Sciatic nerve (tissue), 2 donors: ENCODE results near the gene MRPS22. TPM values are rescaled to one million over a fixed set of nuclear protein-coding genes. Genes with fewer than 3 reads are reported as not detected.

Experiments used
- ATAC-seq: fragments of 200-7000 bp; cut with Tn5 transposase; one replicate; pipeline ENCODE4 v1.9.1; 2020; ENCODE audit warnings: mild to moderate bottlenecking, moderate library complexity
- DNase-seq: peaks from one replicate; pipeline ENCODE4 v3.0.0-alpha.2; 2020; ENCODE audit warnings: low spot score
- intact Hi-C: fragments of 100-400 bp; cut with DNase I; formaldehyde crosslinking; loops from one replicate; pipeline ENCODE4 v1.14.2; 2022
- total RNA-seq: library from RNA; stranded (reverse); fragmentation: NEBNext Ultra II Directional; extraction: Animal tissue kit (Norgen Biotek cat#: 25700); gene quantifications from one replicate; pipeline ENCODE4 v1.2.1, GENCODE V29; 2021
- donor health status: DM: no; HTN: no; CAD: no.
- donor health status: DM: no; HTN: no; CAD: no.

MRPS22 gene
- 27.6 TPM for total RNA-seq

DNA sequence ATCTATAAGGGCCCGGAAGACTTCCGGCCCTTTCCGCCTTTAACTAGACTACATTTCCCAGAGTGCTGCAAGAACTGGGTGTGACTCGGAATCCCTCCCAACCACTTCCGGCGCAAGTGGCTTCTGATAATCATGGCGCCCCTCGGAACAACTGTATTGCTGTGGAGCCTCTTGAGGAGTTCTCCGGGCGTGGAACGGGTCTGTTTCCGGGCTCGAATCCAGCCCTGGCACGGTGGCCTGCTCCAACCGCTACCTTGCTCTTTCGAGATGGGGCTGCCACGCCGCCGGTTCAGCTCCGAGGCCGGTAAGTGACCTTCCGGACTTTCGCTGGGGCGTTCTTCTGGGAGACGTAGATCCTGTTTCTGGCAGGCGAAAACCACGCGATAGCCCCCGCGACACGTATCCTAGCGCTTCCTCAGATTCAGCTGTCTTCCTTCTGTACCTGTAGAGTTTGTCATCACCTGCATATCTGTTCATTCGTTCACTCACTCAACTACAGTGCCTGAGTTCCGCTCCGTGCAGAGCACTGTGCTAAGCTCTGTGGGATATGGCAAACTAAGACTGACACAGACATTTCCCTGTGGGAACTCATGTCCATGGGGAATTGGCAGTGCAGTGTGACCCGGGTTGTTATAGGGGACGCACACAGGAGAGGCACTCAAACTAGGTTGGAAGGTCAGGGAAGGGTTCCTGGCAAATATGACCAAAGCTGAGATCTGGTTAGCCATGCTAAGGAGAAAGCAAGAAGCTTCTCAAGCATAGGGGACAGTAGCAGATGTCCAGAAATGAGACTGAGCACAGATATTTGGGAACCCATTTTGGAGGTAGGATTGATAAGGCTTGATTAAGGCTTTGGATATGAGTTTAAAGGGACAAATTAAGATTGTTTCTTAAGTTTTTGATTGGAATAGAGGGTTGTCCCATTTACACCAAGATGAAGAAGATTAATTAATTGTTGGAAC, at the start of gene MRPS22:
Gene MRPS22, plus strand, starts transcription at position 126 of the 962 bp plus-strand sequence. Its CDS starts 7 bp downstream, at position 133.
- DNase-seq, result peak; percentile 87
- intact Hi-C loops, result no loop called here
- peak; percentile 98 for ATAC-seq

DNA sequence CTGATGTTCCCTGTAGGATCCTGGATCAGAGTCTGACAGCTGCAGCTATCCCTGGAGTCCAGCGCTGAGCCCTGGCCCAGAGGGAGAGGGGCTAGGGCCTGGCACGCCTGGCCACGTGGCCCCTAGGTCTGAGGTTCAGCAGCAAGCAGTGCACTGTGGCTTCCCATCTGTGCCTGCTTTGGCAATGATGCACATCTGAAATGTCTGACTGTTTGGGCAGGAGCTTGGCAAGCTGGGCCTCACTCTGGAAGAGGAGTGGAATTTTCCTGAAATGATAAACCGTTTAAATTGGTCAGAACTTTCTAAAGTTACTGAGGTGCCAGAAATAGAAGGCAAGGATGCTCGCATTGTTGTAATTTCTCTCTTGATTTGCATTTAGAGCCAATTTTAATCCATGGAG, 48.8 kb upstream of the MRPS22 start:
- ATAC-seq (no peak), DNase-seq (no peak)
- intact Hi-C loops, result no loop called here

DNA sequence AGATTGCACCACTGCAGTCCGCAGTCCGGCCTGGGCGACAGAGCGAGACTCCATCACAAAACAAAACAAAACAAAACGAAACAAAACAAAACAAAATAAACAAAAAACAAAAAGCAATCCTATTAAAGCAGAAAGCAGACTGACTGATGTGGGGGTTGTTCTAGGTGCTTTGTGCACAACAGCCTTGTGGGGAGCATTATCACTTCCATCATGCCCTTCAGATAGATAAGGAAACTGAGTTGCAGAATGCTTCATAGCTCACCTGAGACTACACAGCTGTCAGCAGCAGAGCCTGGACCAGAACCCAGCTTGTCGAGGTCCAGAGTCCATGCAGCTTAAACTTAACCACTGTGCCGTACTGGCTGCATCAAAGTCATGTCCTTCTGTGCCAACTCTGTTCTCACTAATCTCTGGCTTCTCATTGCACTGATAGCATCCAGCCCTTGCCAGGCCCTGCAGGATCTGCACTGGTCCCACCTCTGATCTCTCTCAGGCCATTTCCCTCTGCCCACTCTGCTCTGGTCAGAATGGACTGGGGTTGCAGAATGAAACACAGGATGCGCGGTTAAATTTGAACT, 47.6 kb upstream of the MRPS22 start:
- DNase-seq, result no peak
- intact Hi-C loops, result no loop called here
- ATAC-seq, result no peak

DNA sequence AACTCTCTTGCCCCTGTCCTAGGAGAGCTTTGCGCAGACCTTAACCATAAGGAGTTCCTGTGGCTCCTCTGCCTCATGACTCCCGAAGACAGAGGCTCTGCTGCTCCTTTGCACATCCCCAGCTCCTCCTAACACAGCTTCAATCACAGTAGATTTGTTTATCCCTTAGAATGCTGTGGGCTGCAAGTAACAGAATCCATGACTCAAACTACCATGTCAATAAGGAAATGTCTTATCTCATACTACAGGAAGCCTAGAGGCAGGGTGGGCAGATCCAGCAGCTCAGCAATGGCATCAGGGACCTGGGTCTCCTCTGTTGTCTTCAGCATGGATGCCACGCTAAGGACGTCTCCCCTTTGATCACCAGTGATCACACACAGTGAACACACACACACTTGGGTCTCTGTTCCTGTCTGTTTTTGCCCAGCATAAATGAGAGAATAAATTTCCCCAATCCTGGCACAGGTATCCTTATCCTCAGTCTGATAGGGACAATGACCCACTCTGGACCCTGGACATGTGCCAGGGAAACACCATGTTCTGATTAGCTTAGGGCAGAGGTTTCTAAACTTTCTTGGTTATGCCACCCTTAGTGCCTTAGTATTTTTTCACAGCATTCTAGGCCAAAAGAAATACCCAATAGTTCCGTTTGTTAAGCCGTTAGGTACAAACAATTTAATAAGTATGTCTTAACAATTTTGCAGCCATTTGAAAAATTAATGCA, 46.1 kb upstream of the MRPS22 start:
- DNase-seq, result no peak
- intact Hi-C loops, result no loop called here
- ATAC-seq, result no peak

DNA sequence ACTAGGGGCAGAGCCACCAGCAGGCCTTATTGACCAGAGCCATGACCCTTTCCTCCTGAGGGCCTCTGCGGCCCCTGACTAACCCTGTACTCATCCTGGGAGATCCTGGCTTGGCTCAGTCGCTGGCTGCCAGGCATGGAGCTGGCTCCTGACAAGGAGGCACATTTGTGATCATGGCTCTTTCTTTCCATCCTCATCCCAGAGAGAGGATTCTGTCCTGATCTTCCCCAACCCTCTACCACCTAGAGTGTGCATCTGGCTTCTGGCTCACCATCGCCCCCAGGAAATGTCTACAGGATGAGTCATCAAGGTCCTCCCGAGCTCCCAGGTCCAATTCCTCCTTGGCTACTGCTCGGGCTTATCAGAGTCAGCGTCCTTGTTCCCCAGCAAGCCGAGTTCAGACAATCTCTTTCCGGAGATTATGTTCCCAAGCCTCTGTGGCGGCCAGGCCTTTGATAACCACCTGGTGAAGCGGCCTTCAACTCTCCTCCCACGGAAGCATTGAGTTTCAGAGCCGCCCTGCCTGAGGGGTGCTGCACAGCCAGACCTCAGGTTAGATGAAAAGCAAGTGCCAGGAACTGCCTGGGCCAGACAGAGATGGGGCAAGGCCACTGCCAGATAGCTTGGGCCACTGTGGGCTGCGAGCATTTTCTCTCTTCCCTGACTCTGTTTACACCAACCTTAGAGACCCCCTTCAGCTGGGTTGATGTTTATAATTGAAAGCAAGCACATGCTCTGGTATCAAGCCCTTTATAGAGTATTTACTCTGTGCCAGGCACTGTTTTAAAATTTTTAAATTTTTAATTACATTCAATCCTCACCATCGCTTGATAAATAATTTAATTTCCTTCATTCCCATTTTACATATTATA, 44.3 kb upstream of the MRPS22 start:
- no peak for DNase-seq
- ATAC-seq, result no peak
- intact Hi-C loops, result no loop called here

DNA sequence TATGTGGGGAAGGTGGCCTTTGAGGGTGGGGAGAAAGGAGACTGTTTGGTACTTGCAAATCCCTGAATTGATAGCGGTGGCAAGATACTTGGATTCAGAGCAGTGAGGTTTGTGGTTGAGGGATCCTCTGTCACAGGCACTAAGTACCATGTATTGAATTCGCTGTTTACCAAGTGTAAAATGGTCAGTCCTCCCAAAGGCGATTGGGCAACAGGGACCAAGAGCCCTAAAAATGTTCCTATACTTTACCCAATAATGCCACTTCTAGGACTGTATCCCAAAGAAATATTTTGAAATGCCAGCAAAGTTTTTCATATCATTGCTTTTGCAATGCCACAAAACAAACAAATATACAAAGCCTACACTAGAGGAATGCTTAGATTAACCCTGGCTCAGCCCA, 43.4 kb upstream of the MRPS22 start:
- DNase-seq (no peak), ATAC-seq (no peak)
- intact Hi-C loops, result no loop called here

DNA sequence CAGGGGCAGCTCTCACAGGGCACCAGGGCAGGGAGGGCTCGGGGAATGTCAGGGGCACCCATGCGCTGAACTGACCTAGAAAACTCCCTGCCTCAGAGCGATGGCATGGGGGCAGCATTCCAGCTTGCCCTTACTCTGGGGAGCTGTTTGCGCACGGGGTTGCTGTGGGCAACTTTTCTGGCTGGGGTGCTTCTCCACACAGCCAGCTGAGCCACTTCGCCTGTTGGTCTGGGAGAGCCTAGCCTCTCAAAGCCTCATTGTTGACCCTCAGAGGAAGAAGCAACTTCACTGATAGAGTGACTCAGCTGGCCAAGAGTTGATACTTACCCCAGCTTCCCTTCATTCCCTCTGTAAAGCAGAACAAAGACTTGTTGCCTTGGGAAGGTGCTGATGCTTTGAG, 42.6 kb upstream of the MRPS22 start:
- DNase-seq (no peak), ATAC-seq (no peak)
- intact Hi-C loops, result no loop called here

DNA sequence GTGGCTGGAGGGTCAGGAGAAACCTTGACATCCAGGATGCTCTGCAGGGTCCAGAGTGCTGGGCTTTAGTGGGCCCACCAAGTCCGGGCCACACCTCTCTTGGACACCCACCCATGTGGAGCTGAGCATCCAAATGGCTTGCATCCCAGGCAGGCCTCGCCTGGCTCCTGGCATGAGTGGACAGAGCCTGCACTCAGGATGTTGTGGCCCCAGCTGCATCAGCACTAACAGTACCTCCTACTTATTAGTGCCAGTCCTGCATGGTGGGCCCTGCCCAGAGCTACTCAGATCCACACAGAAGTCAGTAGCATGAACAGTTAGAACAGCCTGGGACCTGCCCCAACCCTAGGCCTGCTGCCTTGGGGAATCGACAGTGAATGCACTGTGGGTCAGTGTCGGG, 42.2 kb upstream of the MRPS22 start:
- DNase-seq (no peak), ATAC-seq (no peak)
- intact Hi-C loops, result no loop called here

DNA sequence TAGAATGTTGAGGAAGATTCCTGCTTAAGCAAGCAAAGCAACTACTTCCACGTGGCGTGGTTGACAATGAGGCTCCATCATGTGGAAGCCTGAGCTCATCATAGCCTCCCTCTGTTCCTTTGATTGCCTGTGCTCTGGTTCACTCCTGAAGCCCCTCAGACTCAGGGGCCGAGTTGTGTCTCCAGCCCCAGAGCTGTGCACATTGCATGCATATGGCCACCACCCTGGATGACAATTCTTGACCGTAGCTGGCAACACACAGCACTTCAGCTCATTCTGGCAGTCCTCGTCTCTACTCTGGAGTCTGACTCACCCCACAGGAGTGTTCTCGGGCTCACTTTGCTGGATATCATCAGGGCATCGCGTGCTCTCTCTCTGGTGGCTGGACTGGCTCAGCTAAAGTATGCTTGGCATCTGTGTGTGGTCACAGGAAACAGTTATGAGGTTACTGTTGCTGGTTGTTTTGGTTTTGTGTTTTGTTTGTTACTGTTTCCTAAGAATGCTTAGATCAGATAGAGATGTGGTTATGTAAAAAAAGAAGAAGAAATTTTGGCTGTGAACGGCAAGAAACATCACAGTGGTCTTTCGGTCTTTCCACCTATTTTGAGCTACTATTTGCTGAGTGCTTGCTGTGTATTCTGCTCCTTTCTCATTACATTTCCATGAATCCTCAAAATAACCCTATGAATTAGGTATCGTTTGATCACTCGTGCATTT, 41.6 kb upstream of the MRPS22 start:
- no peak for DNase-seq

DNA sequence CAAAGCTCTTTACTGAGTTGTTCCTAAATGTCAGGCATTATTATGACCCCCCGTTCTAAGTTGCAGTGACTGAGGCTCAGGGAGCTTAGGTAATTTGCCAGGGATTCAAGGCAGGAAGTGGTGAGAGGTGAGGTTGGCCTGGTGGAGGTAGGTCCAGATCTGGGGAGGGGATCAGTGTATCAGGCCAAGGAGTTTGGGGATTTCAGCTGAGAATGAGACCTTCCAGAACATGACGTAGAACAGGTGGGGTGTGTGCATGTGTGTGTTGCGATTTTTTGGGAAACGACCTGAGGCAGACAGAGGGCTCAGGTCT, 41.1 kb upstream of the MRPS22 start:
- no peak for DNase-seq
- intact Hi-C loops, result no loop called here
- no peak for ATAC-seq

More for the DNA sequence above, 41.6 kb upstream of the MRPS22 start:
- intact Hi-C loops, result no loop called here
- peak; percentile 44 for ATAC-seq

DNA sequence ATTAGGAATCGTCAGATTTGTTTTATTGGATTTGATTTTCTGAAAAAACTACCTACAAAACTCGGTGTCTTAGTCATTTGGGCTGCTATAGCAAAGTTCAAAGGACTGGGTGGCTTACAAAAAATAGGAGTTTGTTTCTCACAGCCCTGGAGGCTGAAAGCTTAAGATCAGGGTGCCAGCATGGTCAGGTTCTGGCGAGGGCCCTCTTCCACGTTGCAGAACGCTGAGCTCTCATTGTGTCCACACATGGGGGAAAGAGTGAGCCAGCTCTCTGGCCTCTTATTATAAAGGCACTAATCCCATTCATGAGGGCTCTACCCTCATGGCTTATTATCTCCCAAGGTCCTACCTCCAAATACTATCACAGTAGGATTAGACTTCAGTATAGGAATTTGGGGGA, 40.6 kb upstream of the MRPS22 start:
- DNase-seq (no peak), ATAC-seq (no peak)
- intact Hi-C loops, result no loop called here

DNA sequence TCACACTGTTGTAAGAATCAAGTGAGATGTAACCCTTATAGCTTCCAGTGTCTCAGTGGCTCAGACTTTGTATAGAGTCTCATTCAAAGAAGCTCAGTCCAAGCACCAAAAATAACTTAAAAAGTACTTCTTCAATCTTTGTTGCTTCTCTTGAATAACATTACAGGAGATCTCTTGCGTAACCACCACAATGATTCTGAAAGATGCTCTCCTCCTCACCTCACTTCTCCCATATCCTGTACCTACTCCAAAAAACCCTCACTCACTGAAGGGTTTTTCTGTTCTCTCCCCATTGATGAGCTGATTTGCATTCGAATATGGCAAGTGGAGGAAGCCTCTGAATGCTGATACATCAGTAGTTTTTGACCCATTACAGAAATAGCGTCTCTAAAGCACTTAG, 39.4 kb upstream of the MRPS22 start:
- intact Hi-C loops, result no loop called here
- ATAC-seq (no peak), DNase-seq (no peak)

DNA sequence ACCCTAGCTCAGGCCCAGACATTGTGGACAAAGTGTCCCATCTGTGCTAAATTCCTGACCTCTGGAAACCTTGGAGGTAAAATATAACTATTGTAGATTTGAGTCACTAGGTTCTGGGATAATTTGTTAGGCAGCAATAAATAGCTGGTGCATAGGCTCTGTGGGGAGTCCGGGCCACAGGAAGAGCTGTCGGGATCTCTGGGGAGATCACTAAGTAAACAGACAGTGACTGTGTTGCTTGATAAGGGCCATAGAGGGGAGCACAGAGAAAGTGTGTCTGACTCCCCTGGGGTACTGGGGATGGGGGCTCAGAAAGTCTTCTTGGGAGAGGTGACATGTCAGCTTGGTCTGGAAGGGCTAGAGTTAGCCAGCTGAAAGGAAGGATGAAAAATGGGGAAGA, 37.7 kb upstream of the MRPS22 start:
- intact Hi-C loops, result no loop called here

DNA sequence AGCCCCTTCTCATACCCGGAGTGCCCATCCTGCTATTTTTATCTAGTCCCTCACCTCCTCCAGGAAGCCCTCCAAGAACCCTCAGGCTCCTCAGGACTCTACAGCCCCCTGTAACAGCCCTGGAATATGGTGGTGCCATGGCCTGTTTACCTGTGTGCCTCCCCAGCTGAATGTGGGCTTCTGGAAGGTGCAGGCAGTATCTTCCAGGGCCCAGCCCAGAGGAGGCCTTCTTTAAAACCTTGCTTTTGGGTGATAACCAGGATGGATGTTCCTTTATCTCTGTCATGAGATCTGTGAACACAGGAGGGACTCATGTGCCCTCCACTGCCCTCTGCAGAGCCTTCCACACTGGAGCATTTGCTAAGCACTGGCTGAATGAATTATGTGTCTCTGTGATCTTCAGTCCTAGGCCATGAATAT, 36.7 kb upstream of the MRPS22 start:
- intact Hi-C loops, result no loop called here

More for the DNA sequence above, 37.7 kb upstream of the MRPS22 start:
- ATAC-seq (no peak), DNase-seq (no peak)

DNA sequence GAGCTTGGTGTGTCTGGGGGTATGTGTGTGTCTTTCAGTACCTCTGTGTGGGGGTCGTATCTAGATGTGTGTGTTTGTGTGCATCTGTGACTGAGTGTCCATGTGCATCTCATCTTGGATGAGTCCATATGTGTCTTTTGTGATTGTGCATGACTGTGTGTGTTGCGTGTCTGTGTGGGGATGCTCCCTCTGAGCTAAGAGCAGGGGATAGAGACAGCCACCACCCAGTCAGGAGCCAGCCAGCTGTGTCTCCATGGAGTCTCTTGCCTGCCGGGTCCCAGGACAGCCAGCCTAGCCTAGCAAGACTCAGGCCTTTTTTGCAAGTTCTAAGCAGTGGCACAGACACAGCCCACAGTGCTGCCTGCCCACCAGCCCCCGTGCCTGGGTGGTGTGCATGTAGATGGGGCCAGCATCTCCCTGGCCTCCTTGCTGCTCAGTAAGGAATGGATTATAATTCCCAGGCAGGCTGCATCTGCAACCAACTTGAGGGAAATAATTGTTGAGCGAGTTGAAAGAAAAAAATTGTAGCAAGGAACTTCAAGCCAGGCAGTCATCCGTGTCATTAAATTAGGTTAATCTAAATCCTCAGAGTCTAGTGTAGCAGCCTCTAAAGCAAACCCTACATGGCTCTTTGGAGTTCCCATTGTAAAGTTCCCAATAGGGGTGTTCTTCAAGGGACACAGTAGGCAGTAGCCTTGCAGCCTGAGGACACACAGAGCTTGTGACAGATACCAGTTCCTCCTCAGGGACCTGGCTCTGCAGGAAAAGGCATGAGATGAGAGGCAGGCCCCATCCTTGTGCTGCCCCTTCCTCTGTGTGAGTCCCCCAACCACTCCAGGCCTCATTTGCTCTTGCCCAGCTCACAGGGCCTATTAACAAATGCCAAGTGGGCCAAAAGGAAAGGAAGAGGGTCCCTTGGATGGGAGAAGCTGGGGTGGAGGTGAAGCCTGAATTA, 35.9 kb upstream of the MRPS22 start:
- ATAC-seq, result no peak
- no peak for DNase-seq
- intact Hi-C loops, result no loop called here

More for the DNA sequence above, 36.7 kb upstream of the MRPS22 start:
- DNase-seq (no peak), ATAC-seq (no peak)

DNA sequence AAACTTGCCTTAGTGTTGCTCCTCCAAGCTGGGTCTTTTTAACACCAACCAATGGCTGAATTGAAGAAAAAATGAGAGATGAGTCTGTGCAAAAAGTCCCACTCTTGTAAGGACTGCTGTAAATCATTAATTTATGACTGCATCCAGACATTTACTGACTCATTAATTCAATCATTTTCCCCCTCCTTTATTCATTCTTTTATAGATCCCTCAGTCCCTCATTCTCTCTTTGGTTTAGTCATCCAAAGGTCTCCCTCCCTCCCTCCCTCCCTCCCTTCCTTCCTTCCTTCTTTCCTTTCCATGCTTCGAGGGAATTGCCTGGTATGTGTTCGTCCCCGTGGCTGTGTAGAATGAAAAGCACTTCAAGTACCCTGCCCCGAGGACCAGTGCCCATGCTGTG, 35.3 kb upstream of the MRPS22 start:
- no peak for DNase-seq

DNA sequence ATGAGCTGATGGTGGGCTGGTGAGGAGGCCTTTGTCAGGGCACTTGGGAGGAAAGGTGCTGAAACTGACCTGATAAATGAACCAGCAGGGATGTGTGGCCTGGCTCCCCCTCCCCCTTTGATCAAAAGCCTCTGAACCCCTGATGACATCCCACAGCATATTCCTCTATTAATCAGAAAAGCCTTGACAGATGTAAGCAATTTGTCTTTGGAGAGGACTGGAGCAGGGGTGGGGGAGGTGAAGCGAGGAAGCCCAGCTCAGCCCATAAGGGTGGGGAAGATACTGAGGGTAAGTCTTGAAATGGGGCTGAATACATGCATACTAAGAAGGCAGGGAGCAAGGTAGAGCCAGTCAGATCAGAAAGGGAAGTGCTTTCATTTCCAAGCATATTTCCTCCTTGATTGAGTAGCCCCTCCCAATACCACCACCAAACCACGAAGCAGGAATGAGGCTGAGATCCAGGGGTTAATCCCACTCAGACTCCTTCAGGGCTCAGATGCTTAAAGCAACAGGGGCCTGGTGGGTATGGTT, 34.7 kb upstream of the MRPS22 start:
- intact Hi-C loops, result no loop called here

More for the DNA sequence above, 35.3 kb upstream of the MRPS22 start:
- intact Hi-C loops, result no loop called here
- no peak for ATAC-seq

More for the DNA sequence above, 34.7 kb upstream of the MRPS22 start:
- DNase-seq, result no peak
- ATAC-seq, result no peak
